ENCODE measurements around the gene AGXT.

DNA sequence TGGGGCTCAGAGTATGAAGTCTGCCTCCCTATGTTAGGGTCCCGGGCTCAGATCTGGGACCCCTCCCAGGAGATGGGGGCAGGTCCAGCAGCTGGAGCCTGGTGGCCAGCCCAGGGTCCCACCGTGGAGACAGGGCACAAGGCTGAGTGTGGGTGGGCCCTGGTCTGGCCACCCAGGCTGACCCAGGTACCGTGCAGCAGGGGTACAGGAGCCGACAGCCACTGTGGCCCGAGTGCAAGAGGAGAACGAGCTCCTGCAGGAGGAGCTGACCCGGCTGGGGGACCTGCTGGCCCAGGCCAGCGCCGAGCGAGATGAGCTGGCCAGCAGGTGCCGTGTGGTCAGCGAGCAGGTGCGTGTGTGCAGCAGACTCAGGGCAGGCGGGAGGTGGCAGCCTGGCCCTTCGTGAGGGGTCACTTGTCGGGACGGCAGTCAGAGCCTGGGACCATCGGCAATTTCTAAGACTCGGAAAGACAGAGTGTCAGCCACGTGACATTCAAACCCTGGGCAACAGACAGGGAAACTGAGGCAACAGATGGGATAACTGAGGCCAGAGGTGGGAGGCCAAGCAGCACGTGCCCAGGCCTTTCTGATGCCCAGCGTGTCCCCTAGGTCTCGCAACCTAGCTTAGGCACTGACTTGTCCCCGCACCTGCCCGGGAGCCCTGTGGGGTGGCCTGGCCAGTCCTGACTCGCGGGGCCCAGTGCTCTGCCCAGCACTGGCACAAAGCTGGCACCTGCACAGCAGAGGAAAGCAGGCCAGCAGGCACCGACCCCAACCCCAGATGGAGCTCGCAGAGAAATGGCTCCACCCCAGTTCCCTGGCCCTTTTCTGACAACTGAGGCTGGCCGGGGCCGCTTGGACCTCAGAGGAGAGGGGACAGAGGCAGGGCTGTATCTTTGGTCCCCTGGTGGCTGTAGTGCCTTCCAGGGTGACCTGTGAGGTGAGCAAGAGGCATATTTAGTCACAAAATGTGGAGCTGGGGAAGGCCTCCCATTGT is 51.5 kb downstream of the AGXT start:
- TF ChIP-seq, protein P1, sequence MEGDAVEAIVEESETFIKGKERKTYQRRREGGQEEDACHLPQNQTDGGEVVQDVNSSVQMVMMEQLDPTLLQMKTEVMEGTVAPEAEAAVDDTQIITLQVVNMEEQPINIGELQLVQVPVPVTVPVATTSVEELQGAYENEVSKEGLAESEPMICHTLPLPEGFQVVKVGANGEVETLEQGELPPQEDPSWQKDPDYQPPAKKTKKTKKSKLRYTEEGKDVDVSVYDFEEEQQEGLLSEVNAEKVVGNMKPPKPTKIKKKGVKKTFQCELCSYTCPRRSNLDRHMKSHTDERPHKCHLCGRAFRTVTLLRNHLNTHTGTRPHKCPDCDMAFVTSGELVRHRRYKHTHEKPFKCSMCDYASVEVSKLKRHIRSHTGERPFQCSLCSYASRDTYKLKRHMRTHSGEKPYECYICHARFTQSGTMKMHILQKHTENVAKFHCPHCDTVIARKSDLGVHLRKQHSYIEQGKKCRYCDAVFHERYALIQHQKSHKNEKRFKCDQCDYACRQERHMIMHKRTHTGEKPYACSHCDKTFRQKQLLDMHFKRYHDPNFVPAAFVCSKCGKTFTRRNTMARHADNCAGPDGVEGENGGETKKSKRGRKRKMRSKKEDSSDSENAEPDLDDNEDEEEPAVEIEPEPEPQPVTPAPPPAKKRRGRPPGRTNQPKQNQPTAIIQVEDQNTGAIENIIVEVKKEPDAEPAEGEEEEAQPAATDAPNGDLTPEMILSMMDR (conservative IDR thresholded peaks at IDR 0.05; ENCODE audit: low read depth, low read length), result no peak
- TF ChIP-seq EZH2 (IDR thresholded peaks at IDR 0.05; ENCODE audit: borderline replicate concordance, low read depth, low read length, poor library complexity, severe bottlenecking), result no peak
